K562 (cell line): Measurements from ENCODE around the gene TYMP. TPM values are rescaled to one million over a fixed set of nuclear protein-coding genes. Genes with fewer than 3 reads are reported as not detected.
A peak's percentile ranks its signal among the peaks of the same experiment; 100 is the strongest.

Source experiments
- CCNT2 ChIP-seq: IDR thresholded peaks from 2 replicates; pipeline ENCODE4 v1.6.1; 2011; ENCODE audit warnings: borderline replicate concordance, low read depth, mild to moderate bottlenecking, moderate library complexity, mixed read lengths, low read length; ENCODE audit not compliant: insufficient read length; ENCODE audit errors: extremely low read depth
- DACH1 ChIP-seq: fragments of 450-650 bp; IDR thresholded peaks from 2 replicates; pipeline ENCODE4 v1.6.1; 2018; ENCODE audit not compliant: partially characterized antibody
- HNRNPLL ChIP-seq: fragments of 200-400 bp; formaldehyde crosslinking; IDR thresholded peaks from 2 replicates; pipeline ENCODE4 v1.6.1; 2017; ENCODE audit warnings: low read length, low read depth, mild to moderate bottlenecking; ENCODE audit not compliant: poor library complexity, severe bottlenecking
- KLF6 ChIP-seq: fragments of 250-450 bp; sonication (Bioruptor Pico); IDR thresholded peaks from 2 replicates; pipeline ENCODE4 v1.4.0; 2020; ENCODE audit warnings: mild to moderate bottlenecking, moderate library complexity, borderline replicate concordance
- MEIS2 ChIP-seq: fragments of 450-650 bp; IDR thresholded peaks from 2 replicates; pipeline ENCODE4 v1.6.1; 2014; ENCODE audit warnings: mild to moderate bottlenecking; ENCODE audit not compliant: partially characterized antibody
- NR2C1 ChIP-seq, 2 experiments: fragments of 450-650 bp; IDR thresholded peaks; 2 replicates each; pipeline ENCODE4 v1.6.1; 2017; ENCODE audit warnings: mild to moderate bottlenecking in 2 of 2, antibody characterized with exemption in 1 of 2, inconsistent platforms in 1 of 2, missing compliant biosample characterization in 1 of 2, missing genetic modification characterization in 1 of 2
- POLR2B ChIP-seq: fragments of 450-650 bp; IDR thresholded peaks from 2 replicates; pipeline ENCODE4 v1.6.1; 2018; ENCODE audit warnings: low read depth; ENCODE audit not compliant: partially characterized antibody
- RAD21 ChIP-seq, 2 experiments: fragments of 250-450 bp in 1 of 2; fragments of 450-650 bp in 1 of 2; sonication (Bioruptor Pico) in 1 of 2; formaldehyde crosslinking in 1 of 2; IDR thresholded peaks in 1 of 2; conservative IDR thresholded peaks in 1 of 2; 2 replicates each; pipeline versions ENCODE4 v1.4.0 to v1.8.0; 2020 to 2022; ENCODE audit warnings: mild to moderate bottlenecking in 2 of 2, moderate library complexity in 1 of 2
- ZNF143 ChIP-seq: sonication (generic); formaldehyde crosslinking; IDR thresholded peaks from 2 replicates; pipeline ENCODE4 v1.9.0; 2022; ENCODE audit warnings: mild to moderate bottlenecking, missing genetic modification reagents
- ZNF586 ChIP-seq: fragments of 450-650 bp; formaldehyde crosslinking; conservative IDR thresholded peaks from 2 replicates; pipeline ENCODE4 v1.4.0; 2020; ENCODE audit warnings: mild to moderate bottlenecking, moderate library complexity
- polyA plus RNA-seq, 8 experiments: library from polyadenylated mRNA; depleted of rRNA in 4 of 8; stranded (reverse) in 5 of 8; unstranded in 3 of 8; fragments of >200 nt; fragmentation: Nextera tagmentation in 2 of 8; fragmentation: Illumina TruSeq in 1 of 8; extraction: Ambion mirVana in 2 of 8; extraction: Trizol in 1 of 8; gene quantifications; 2 replicates each; pipeline versions ENCODE4 v1.2.1 to v1.2.3, GENCODE V29; 2011 to 2014; ENCODE audit warnings: inconsistent platforms in 1 of 8, missing spikeins in 1 of 8
- total RNA-seq, 7 experiments: library from RNA; depleted of rRNA in 6 of 7; stranded (reverse); fragments of >200 nt in 6 of 7; fragmentation: Illumina TruSeq in 2 of 7; extraction: Trizol in 2 of 7; gene quantifications; 2 replicates each; pipeline versions ENCODE4 v1.2.1 to v1.2.3, GENCODE V29; 2011 to 2021; ENCODE audit warnings: low replicate concordance in 1 of 7
- TF ChIP-seq, protein P1 (sequence below): fragments of 450-650 bp; IDR thresholded peaks from 2 replicates; pipeline ENCODE4 v1.6.1; 2016
- TF ChIP-seq, protein P2 (sequence below), 2 experiments: fragments of 450-650 bp in 1 of 2; sonication (generic) in 1 of 2; formaldehyde crosslinking in 1 of 2; IDR thresholded peaks; 2 replicates each; pipeline versions ENCODE4 v1.7.1 to v1.9.0; 2016 to 2022; ENCODE audit warnings: inconsistent platforms in 1 of 2, mild to moderate bottlenecking in 1 of 2, missing genetic modification reagents in 1 of 2
- TF ChIP-seq, protein P3 (sequence below), 2 experiments: IDR thresholded peaks; 2 replicates each; pipeline ENCODE4 v1.6.1; 2011; ENCODE audit warnings: borderline replicate concordance in 1 of 2, control low read depth in 1 of 2, low read depth in 1 of 2, low read length in 1 of 2, mild to moderate bottlenecking in 1 of 2, mixed read lengths in 1 of 2, moderate library complexity in 1 of 2; ENCODE audit not compliant: insufficient read depth in 1 of 2, insufficient read length in 1 of 2, poor library complexity in 1 of 2, severe bottlenecking in 1 of 2; ENCODE audit errors: extremely low read depth in 1 of 2

Gene TYMP
- total and polyA plus RNA-seq, 9 of the 15 experiments (the other 6 are each of a cell fraction or from before 2014, with no cell fraction given) = 0.03 to 4.0 (median 2.4) TPM; not detected in 4

DNA sequence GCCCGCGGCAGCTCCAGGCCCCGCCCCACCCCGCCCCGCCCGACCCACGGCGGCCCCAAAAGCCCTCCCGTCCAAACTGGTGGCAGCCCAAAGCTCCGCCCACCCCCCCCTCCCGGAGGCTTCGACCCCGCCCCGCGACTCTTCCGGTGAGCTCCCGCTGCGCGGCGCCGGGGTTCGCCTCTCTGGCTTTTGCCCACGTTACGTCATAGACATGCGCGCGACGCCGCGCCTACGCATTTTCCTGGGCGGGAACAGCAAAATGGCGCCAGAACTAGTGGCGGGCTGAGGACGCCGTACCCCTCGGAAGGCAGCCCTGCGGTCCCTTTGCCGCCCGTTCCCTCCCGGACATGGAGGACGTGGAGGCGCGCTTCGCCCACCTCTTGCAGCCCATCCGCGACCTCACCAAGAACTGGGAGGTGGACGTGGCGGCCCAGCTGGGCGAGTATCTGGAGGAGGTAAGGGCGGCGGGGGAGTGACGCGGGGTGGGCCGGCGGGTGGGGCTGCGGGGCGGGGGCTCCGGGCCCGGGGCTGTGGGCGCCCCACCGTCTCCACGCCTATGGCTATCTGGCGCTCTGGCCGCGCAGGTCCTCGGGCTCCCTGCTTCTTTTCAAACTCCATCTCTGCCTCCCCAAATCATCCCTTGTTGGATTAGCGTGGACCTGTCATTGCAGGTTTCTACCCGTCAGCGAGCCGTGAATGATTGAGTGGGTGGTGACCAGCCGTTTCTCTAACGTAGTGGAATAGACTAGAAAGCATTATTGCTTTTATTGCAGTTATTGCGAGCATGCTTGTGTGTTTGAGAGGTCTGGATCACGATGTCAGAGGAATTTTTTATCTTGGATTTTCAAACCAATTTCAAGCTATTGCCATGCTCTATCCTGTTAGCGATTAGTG is 21.6 kb downstream of the TYMP start, which contains the start of gene NCAPH2 (continued):
- TF ChIP-seq, protein P1, sequence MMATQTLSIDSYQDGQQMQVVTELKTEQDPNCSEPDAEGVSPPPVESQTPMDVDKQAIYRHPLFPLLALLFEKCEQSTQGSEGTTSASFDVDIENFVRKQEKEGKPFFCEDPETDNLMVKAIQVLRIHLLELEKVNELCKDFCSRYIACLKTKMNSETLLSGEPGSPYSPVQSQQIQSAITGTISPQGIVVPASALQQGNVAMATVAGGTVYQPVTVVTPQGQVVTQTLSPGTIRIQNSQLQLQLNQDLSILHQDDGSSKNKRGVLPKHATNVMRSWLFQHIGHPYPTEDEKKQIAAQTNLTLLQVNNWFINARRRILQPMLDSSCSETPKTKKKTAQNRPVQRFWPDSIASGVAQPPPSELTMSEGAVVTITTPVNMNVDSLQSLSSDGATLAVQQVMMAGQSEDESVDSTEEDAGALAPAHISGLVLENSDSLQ = peak; percentile 83
- TF ChIP-seq ZNF586 (CRISPR knock-in tag) (no peak), KLF6 (CRISPR knock-in tag) (peak; percentile 22; the same call in 1 of the 2 replicates), MEIS2 (peak; percentile 78), RAD21 (CRISPR knock-in tag; conservative IDR thresholded peaks at IDR 0.05 in 1 of 2, IDR thresholded peaks at IDR 0.05 in 1 of 2) (no peak), CCNT2 (no peak), NR2C1 (IDR thresholded peaks at IDR 0.05) (no peak), NR2C1 (tag; IDR thresholded peaks at IDR 0.05) (peak; percentile 43; the same call in 1 of the 2 replicates), ZNF143 (no peak), HNRNPLL (peak; percentile 76), POLR2B (peak; percentile 82), DACH1 (peak; percentile 26)
- TF ChIP-seq, protein P2, sequence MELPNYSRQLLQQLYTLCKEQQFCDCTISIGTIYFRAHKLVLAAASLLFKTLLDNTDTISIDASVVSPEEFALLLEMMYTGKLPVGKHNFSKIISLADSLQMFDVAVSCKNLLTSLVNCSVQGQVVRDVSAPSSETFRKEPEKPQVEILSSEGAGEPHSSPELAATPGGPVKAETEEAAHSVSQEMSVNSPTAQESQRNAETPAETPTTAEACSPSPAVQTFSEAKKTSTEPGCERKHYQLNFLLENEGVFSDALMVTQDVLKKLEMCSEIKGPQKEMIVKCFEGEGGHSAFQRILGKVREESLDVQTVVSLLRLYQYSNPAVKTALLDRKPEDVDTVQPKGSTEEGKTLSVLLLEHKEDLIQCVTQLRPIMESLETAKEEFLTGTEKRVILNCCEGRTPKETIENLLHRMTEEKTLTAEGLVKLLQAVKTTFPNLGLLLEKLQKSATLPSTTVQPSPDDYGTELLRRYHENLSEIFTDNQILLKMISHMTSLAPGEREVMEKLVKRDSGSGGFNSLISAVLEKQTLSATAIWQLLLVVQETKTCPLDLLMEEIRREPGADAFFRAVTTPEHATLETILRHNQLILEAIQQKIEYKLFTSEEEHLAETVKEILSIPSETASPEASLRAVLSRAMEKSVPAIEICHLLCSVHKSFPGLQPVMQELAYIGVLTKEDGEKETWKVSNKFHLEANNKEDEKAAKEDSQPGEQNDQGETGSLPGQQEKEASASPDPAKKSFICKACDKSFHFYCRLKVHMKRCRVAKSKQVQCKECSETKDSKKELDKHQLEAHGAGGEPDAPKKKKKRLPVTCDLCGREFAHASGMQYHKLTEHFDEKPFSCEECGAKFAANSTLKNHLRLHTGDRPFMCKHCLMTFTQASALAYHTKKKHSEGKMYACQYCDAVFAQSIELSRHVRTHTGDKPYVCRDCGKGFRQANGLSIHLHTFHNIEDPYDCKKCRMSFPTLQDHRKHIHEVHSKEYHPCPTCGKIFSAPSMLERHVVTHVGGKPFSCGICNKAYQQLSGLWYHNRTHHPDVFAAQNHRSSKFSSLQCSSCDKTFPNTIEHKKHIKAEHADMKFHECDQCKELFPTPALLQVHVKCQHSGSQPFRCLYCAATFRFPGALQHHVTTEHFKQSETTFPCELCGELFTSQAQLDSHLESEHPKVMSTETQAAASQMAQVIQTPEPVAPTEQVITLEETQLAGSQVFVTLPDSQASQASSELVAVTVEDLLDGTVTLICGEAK (IDR thresholded peaks at IDR 0.05) = peak; percentile 68
- TF ChIP-seq, protein P2 (CRISPR knock-in tag; IDR thresholded peaks at IDR 0.05) = no peak
- TF ChIP-seq, protein P3, sequence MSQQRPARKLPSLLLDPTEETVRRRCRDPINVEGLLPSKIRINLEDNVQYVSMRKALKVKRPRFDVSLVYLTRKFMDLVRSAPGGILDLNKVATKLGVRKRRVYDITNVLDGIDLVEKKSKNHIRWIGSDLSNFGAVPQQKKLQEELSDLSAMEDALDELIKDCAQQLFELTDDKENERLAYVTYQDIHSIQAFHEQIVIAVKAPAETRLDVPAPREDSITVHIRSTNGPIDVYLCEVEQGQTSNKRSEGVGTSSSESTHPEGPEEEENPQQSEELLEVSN (IDR thresholded peaks at IDR 0.05; ENCODE audit: borderline replicate concordance in 1 of 2, extremely low read depth in 1 of 2, insufficient read depth in 1 of 2, insufficient read length in 1 of 2, low read depth in 1 of 2, low read length in 1 of 2, poor library complexity in 1 of 2, severe bottlenecking in 1 of 2) = peak in 1 of 2 experiments; percentile 58
